H9 (cell line): Measurements from ENCODE around the gene MYH14. TPM values are rescaled to one million over a fixed set of nuclear protein-coding genes. Genes with fewer than 3 reads are reported as not detected.

Experiments
- DNase-seq: peaks from one replicate; pipeline ENCODE4 v3.0.0-alpha.2; 2017
- H2AFZ ChIP-seq: one replicate; pipeline ENCODE4 v1.6.1; 2013; ENCODE audit warnings: mild to moderate bottlenecking, low read length, control low read depth, moderate library complexity
- H2AK5ac ChIP-seq: 2 replicates; pipeline ENCODE4 v1.6.1; 2013; ENCODE audit warnings: low read length, control low read depth, mixed read lengths; ENCODE audit not compliant: insufficient read length
- H2BK120ac ChIP-seq: one replicate; pipeline ENCODE4 v1.6.1; 2013; ENCODE audit warnings: low read depth, mild to moderate bottlenecking, low read length, control low read depth, inconsistent platforms; ENCODE audit not compliant: poor library complexity, severe bottlenecking
- H2BK12ac ChIP-seq: 2 replicates; pipeline ENCODE4 v1.6.1; 2013; ENCODE audit warnings: low read length, control low read depth, mixed read lengths, low read depth; ENCODE audit not compliant: insufficient read length
- H2BK15ac ChIP-seq: 2 replicates; pipeline ENCODE4 v1.6.1; 2013; ENCODE audit warnings: low read depth, low read length, control low read depth
- H2BK20ac ChIP-seq: one replicate; pipeline ENCODE4 v1.6.1; 2013; ENCODE audit warnings: low read depth, mild to moderate bottlenecking, low read length, control low read depth, inconsistent platforms; ENCODE audit not compliant: poor library complexity, severe bottlenecking
- H2BK5ac ChIP-seq: 2 replicates; pipeline ENCODE4 v1.6.1; 2013; ENCODE audit warnings: low read length, control low read depth, mixed read lengths; ENCODE audit not compliant: insufficient read length
- H3K14ac ChIP-seq: 2 replicates; pipeline ENCODE4 v1.6.1; 2013; ENCODE audit warnings: low read length, control low read depth; ENCODE audit not compliant: insufficient read depth
- H3K18ac ChIP-seq: 2 replicates; pipeline ENCODE4 v1.6.1; 2013; ENCODE audit warnings: low read depth, mild to moderate bottlenecking, mixed read lengths, low read length, control low read depth; ENCODE audit not compliant: insufficient read length
- H3K23ac ChIP-seq: 2 replicates; pipeline ENCODE4 v1.6.1; 2013; ENCODE audit warnings: low read length, control low read depth, mixed read lengths, low read depth; ENCODE audit not compliant: insufficient read length
- H3K23me2 ChIP-seq: 2 replicates; pipeline ENCODE4 v1.6.1; 2013; ENCODE audit warnings: low read depth, mild to moderate bottlenecking, mixed read lengths, low read length, control low read depth; ENCODE audit not compliant: insufficient read length, poor library complexity, severe bottlenecking
- H3K27ac ChIP-seq: 2 replicates; pipeline ENCODE4 v1.5.1; 2013; ENCODE audit warnings: low read length, control low read depth, mixed read lengths, low read depth; ENCODE audit not compliant: insufficient read length
- H3K27me3 ChIP-seq: 2 replicates; pipeline ENCODE4 v1.6.1; 2013; ENCODE audit warnings: low read length, control low read depth, inconsistent platforms; ENCODE audit not compliant: insufficient read depth
- H3K4ac ChIP-seq: 2 replicates; pipeline ENCODE4 v1.6.1; 2013; ENCODE audit warnings: low read depth, mild to moderate bottlenecking, control low read depth, inconsistent platforms, low read length, moderate library complexity
- H3K4me1 ChIP-seq: 2 replicates; pipeline ENCODE4 v1.6.1; 2013; ENCODE audit warnings: low read length, control low read depth, inconsistent platforms; ENCODE audit not compliant: insufficient read depth
- H3K4me2 ChIP-seq: 2 replicates; pipeline ENCODE4 v1.6.1; 2013; ENCODE audit warnings: low read length, control low read depth, mixed read lengths; ENCODE audit not compliant: insufficient read length, insufficient read depth
- H3K56ac ChIP-seq: 2 replicates; pipeline ENCODE4 v1.6.1; 2013; ENCODE audit warnings: low read depth, mild to moderate bottlenecking, mixed read lengths, low read length, control low read depth; ENCODE audit not compliant: insufficient read length
- H3K79me1 ChIP-seq: 2 replicates; pipeline ENCODE4 v1.6.1; 2013; ENCODE audit warnings: low read depth, mild to moderate bottlenecking, moderate library complexity, low read length, control low read depth, inconsistent platforms; ENCODE audit not compliant: insufficient read depth, poor library complexity, severe bottlenecking
- H3K79me2 ChIP-seq: 2 replicates; pipeline ENCODE4 v1.6.1; 2013; ENCODE audit warnings: low read length, control low read depth, inconsistent platforms; ENCODE audit not compliant: insufficient read depth
- H3K9ac ChIP-seq: 2 replicates; pipeline ENCODE4 v1.6.1; 2013; ENCODE audit warnings: low read length, control low read depth, mixed read lengths; ENCODE audit not compliant: insufficient read length; ENCODE audit errors: extremely low read depth
- H3K9me3 ChIP-seq: one replicate; pipeline ENCODE4 v1.6.1; 2013; ENCODE audit warnings: low read depth, low read length, inconsistent platforms; ENCODE audit not compliant: control insufficient read depth
- H3T11ph ChIP-seq: one replicate; pipeline ENCODE4 v1.6.1; 2013; ENCODE audit warnings: mild to moderate bottlenecking, low read length, control low read depth, inconsistent platforms
- H4K20me1 ChIP-seq: one replicate; pipeline ENCODE4 v1.6.1; 2013; ENCODE audit not compliant: control insufficient read depth, insufficient read length, insufficient read depth
- H4K5ac ChIP-seq: 2 replicates; pipeline ENCODE4 v1.6.1; 2013; ENCODE audit warnings: low read depth, mild to moderate bottlenecking, mixed read lengths, low read length, control low read depth; ENCODE audit not compliant: insufficient read length
- H4K8ac ChIP-seq: replicated peaks from 2 replicates; pipeline ENCODE4 v1.6.1; 2013; ENCODE audit warnings: low read length, control low read depth, mixed read lengths, low read depth; ENCODE audit not compliant: insufficient read length
- H4K91ac ChIP-seq: 2 replicates; pipeline ENCODE4 v1.6.1; 2013; ENCODE audit warnings: low read depth, mild to moderate bottlenecking, moderate library complexity, mixed read lengths, low read length, control low read depth; ENCODE audit not compliant: insufficient read length
- H3K27ac Mint-ChIP-seq, 3 experiments: 2 replicates in 2 of 3; 3 replicates in 1 of 3; pipeline ENCODE4 v1.8.0; 2020 to 2021; ENCODE audit warnings: mixed read lengths in 3 of 3, mild to moderate bottlenecking in 1 of 3, moderate library complexity in 1 of 3
- H3K27me3 Mint-ChIP-seq: 2 replicates; pipeline ENCODE4 v1.8.0; 2021; ENCODE audit warnings: low read depth, mild to moderate bottlenecking, moderate library complexity, mixed read lengths
- H3K36me3 Mint-ChIP-seq, 3 experiments: 2 replicates in 2 of 3; 3 replicates in 1 of 3; pipeline ENCODE4 v1.8.0; 2020 to 2021; ENCODE audit warnings: low read depth in 3 of 3, mixed read lengths in 3 of 3; ENCODE audit not compliant: insufficient read depth in 1 of 3
- H3K4me1 Mint-ChIP-seq, 2 experiments: 2 replicates each; pipeline ENCODE4 v1.8.0; 2020; ENCODE audit warnings: mixed read lengths in 2 of 2
- H3K4me3 Mint-ChIP-seq, 2 experiments: 2 replicates in 1 of 2; 3 replicates in 1 of 2; pipeline ENCODE4 v1.8.0; 2020 to 2021; ENCODE audit warnings: mild to moderate bottlenecking in 2 of 2, mixed read lengths in 2 of 2, moderate library complexity in 1 of 2
- H3K9me3 Mint-ChIP-seq, 2 experiments: 2 replicates in 1 of 2; 3 replicates in 1 of 2; pipeline ENCODE4 v1.8.0; 2020; ENCODE audit warnings: mild to moderate bottlenecking in 2 of 2, mixed read lengths in 2 of 2, moderate library complexity in 1 of 2
- WGBS: extraction: QIAGEN DNeasy Blood & Tissue Kit; methylation state at CpG from one replicate; pipeline ENCODE4 v1.1.7; 2013; ENCODE audit warnings: missing lambda C conversion rate, low lambda C conversion rate, mixed read lengths; ENCODE audit not compliant: insufficient read length; ENCODE audit errors: extremely low coverage; 5-methylcytosine and 5-hydroxymethylcytosine counted together
- total RNA-seq: library from RNA; stranded (reverse); gene quantifications from 2 replicates; pipeline ENCODE4 v1.2.1, GENCODE V29; 2021
- TF ChIP-seq, protein P1 (sequence below): fragments of 200-600 bp; sonication (generic); conservative IDR thresholded peaks from 3 replicates; pipeline ENCODE4 v1.8.0; 2021; ENCODE audit warnings: antibody characterized with exemption, mild to moderate bottlenecking

The MYH14 gene
- total RNA-seq, 1 experiment from 2014 or later, result 27.7 TPM

DNA sequence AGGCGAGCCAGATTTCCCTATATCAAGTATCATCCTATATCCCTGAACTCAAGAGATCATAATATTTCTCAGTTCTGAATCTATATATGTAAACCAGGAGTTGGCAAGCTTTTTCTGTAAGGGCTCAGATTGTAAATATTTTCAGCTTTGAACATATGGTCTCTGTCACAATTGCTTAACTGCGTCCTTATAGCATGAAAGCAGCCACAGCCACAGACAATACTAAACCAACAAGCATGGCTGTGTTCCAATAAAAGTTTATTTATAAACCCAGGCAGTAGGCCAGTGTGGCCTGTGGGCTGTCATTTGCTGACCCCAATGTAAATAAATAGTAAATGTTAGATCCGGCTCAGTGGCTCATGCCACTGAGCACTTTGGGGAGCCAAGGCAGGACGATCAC, 12.2 kb upstream of the MYH14 start:
- Histone ChIP-seq H3K14ac (no peak overlapping the region), H3K9ac (no peak overlapping the region), H3K27me3 (no peaks in the 10 kb centered on the region; the same call in 1 of the 2 replicates), H2AK5ac (no peak overlapping the region), H3K23me2 (no peaks in the 10 kb centered on the region), H4K5ac (no peak overlapping the region), H3K4me2 (no peak overlapping the region), H3K18ac (no peak overlapping the region), H2BK15ac (no peak overlapping the region), H2AFZ (no peak overlapping the region), H3K56ac (no peak overlapping the region), H3K4me1 (no peaks in the 10 kb centered on the region), H4K8ac (no peak overlapping the region), H4K20me1 (no peaks in the 10 kb centered on the region), H3K79me1 (no peaks in the 10 kb centered on the region), H3K27ac (no peak overlapping the region), H3K23ac (no peak overlapping the region), H2BK120ac (no peak overlapping the region), H2BK12ac (no peak overlapping the region), H3K4ac (no peak overlapping the region), H2BK5ac (no peak overlapping the region), H2BK20ac (no peak overlapping the region), H3K79me2 (no peaks in the 10 kb centered on the region), H4K91ac (no peak overlapping the region), H3K9me3 (no peaks in the 10 kb centered on the region), H3T11ph (no peak overlapping the region)
- no peaks in the 10 kb centered on the region for H3K4me1 Mint-ChIP-seq
- no peak overlapping the region for H3K4me3 Mint-ChIP-seq
- H3K9me3 Mint-ChIP-seq, result peaks cover 2 to 20% of the 10 kb centered on the region in 2 experiments; a peak in 4 of 5 replicates
- TF ChIP-seq, protein P1, sequence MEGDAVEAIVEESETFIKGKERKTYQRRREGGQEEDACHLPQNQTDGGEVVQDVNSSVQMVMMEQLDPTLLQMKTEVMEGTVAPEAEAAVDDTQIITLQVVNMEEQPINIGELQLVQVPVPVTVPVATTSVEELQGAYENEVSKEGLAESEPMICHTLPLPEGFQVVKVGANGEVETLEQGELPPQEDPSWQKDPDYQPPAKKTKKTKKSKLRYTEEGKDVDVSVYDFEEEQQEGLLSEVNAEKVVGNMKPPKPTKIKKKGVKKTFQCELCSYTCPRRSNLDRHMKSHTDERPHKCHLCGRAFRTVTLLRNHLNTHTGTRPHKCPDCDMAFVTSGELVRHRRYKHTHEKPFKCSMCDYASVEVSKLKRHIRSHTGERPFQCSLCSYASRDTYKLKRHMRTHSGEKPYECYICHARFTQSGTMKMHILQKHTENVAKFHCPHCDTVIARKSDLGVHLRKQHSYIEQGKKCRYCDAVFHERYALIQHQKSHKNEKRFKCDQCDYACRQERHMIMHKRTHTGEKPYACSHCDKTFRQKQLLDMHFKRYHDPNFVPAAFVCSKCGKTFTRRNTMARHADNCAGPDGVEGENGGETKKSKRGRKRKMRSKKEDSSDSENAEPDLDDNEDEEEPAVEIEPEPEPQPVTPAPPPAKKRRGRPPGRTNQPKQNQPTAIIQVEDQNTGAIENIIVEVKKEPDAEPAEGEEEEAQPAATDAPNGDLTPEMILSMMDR, result no peak
- no peak for DNase-seq
- H3K36me3 Mint-ChIP-seq, result no peaks in the 10 kb centered on the region
- no CpG with 5 or more reads among the region's 4 CpGs for WGBS
- no peak overlapping the region for H3K27ac Mint-ChIP-seq
- peaks cover 37% of the 10 kb centered on the region for H3K27me3 Mint-ChIP-seq
